Keratinocyte (primary cell): ENCODE measurements around the gene CSMD2.

Experiments
- EZH2 ChIP-seq: IDR thresholded peaks from one replicate; pipeline ENCODE4 v1.6.1; 2012; ENCODE audit warnings: inconsistent platforms, mild to moderate bottlenecking, low read length, moderate library complexity
- TF ChIP-seq, protein P1 (sequence below), 3 experiments: IDR thresholded peaks in 1 of 3; conservative IDR thresholded peaks in 1 of 3; optimal IDR thresholded peaks in 1 of 3; 2 replicates in 2 of 3; 3 replicates in 1 of 3; pipeline versions ENCODE3 to v1.5.1; 2011; ENCODE audit warnings: low read length in 3 of 3, mild to moderate bottlenecking in 3 of 3, moderate library complexity in 2 of 3, control low read depth in 1 of 3, inconsistent platforms in 1 of 3; ENCODE audit not compliant: insufficient read depth in 2 of 3; ENCODE audit errors: extremely low read depth in 1 of 3

DNA sequence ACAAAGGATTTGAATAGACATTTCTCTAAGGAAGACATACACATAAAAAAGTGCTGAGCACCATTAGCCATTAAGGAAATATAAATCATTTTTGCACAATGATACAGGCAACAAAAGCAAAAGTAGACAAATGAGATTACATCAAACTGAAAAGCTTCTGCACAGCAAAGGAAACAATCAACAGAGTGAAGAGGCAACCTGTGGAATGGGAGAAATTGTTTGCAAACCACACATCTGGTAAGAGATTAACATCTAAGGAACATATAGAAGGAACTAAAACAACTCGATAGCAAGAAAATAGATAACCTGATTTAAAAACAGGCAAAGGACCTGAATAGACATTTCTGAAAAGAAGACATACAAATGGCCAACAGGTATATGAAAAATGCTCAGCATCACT lies 635.1 kb downstream of the CSMD2 start:
- TF ChIP-seq, protein P1, sequence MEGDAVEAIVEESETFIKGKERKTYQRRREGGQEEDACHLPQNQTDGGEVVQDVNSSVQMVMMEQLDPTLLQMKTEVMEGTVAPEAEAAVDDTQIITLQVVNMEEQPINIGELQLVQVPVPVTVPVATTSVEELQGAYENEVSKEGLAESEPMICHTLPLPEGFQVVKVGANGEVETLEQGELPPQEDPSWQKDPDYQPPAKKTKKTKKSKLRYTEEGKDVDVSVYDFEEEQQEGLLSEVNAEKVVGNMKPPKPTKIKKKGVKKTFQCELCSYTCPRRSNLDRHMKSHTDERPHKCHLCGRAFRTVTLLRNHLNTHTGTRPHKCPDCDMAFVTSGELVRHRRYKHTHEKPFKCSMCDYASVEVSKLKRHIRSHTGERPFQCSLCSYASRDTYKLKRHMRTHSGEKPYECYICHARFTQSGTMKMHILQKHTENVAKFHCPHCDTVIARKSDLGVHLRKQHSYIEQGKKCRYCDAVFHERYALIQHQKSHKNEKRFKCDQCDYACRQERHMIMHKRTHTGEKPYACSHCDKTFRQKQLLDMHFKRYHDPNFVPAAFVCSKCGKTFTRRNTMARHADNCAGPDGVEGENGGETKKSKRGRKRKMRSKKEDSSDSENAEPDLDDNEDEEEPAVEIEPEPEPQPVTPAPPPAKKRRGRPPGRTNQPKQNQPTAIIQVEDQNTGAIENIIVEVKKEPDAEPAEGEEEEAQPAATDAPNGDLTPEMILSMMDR (optimal IDR thresholded peaks at IDR 0.05 in 1 of 3, IDR thresholded peaks at IDR 0.05 in 1 of 3, conservative IDR thresholded peaks at IDR 0.05 in 1 of 3; ENCODE audit: extremely low read depth in 1 of 3, insufficient read depth in 2 of 3, low read length in 3 of 3), result no peak
- TF ChIP-seq EZH2, result no peak
